GM12892 (cell line): ENCODE measurements around the gene LRIT1.

Experiments used
- POLR2A ChIP-seq: IDR thresholded peaks from 2 replicates; pipeline ENCODE4 v1.6.1; 2011; ENCODE audit warnings: low read depth, low read length, control low read depth
- TAF1 ChIP-seq: IDR thresholded peaks from 2 replicates; pipeline ENCODE4 v1.6.1; 2011; ENCODE audit warnings: low read depth, mild to moderate bottlenecking, control low read depth, low read length, borderline replicate concordance

- TF ChIP-seq POLR2A: no peak
- no peak for TF ChIP-seq TAF1
These were observed 43.0 kb downstream of the LRIT1 start for GRCh38 chr10:84198206-84198915.
